ENCODE measurements around the gene HAVCR2. TPM values are rescaled to one million over a fixed set of nuclear protein-coding genes. Genes with fewer than 3 reads are reported as not detected.

Gene HAVCR2
- total and polyA plus RNA-seq, 10 of the 15 experiments (the other 5 are each of a cell fraction or from before 2014, with no cell fraction given), result 5.2 to 7.5 (median 6.9) TPM

DNA sequence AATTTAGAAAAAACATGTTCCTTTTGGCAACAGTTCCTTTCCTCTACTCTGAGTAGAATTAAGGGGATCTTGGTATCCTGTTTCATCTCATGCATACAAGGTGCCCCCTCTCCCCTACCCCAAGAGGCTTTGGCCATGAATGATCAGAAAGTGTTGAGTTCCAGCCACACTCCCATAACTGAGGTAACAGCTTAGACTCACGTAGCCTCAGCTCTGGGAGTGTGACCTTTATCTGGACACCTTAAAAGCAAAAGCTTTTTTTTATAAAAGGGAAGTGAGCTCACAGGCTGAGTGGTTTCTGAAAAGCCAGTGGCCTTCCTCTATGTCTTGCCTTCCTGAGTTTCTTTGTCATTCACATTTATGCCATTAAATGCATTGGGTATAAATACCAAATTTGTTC, 900 bp upstream of the HAVCR2 start (continued):
- TF ChIP-seq CREB1 (IDR thresholded peaks at IDR 0.05; ENCODE audit: low read depth) (0 out of 2 replicates have a peak, but pooled peaks have one; percentile 57), NFIC (IDR thresholded peaks at IDR 0.05; ENCODE audit: low read depth, low read length) (peak; percentile 55; the same call in 1 of the 2 replicates), POLR2AphosphoS5 (IDR thresholded peaks at IDR 0.05; ENCODE audit: low read length) (0 out of 2 replicates have a peak, but pooled peaks have one; percentile 32), SPI1 (IDR thresholded peaks at IDR 0.05; ENCODE audit: borderline replicate concordance, insufficient read depth, low read depth, low read length) (peak; percentile 89), RAD21 (IDR thresholded peaks at IDR 0.05; ENCODE audit: insufficient read depth, low read depth, low read length) (0 out of 2 replicates have a peak, but pooled peaks have one; percentile 6), WRNIP1 (IDR thresholded peaks at IDR 0.05; ENCODE audit: borderline replicate concordance, low read depth, low read length) (peak; percentile 97; the same call in 1 of the 2 replicates), JUNB (IDR thresholded peaks at IDR 0.05) (peak; percentile 43; the same call in 1 of the 2 replicates), SMAD1 (IDR thresholded peaks at IDR 0.05; ENCODE audit: low read depth, partially characterized antibody) (peak; percentile 54), BCL11A (IDR thresholded peaks at IDR 0.05; ENCODE audit: low read depth, low read length) (peak; percentile 28; the same call in 1 of the 2 replicates), ZNF622 (IDR thresholded peaks at IDR 0.05) (no peak), RUNX3 (IDR thresholded peaks at IDR 0.05; ENCODE audit: low read length) (peak; percentile 60; the same call in 1 of the 2 replicates), POLR2AphosphoS2 (IDR thresholded peaks at IDR 0.05; ENCODE audit: low read depth, low read length) (no peak)
- TF ChIP-seq, protein P1, sequence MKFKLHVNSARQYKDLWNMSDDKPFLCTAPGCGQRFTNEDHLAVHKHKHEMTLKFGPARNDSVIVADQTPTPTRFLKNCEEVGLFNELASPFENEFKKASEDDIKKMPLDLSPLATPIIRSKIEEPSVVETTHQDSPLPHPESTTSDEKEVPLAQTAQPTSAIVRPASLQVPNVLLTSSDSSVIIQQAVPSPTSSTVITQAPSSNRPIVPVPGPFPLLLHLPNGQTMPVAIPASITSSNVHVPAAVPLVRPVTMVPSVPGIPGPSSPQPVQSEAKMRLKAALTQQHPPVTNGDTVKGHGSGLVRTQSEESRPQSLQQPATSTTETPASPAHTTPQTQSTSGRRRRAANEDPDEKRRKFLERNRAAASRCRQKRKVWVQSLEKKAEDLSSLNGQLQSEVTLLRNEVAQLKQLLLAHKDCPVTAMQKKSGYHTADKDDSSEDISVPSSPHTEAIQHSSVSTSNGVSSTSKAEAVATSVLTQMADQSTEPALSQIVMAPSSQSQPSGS (IDR thresholded peaks at IDR 0.05; ENCODE audit: low read length), result peak; percentile 64; the same call in 1 of the 2 replicates
- TF ChIP-seq, protein P2, sequence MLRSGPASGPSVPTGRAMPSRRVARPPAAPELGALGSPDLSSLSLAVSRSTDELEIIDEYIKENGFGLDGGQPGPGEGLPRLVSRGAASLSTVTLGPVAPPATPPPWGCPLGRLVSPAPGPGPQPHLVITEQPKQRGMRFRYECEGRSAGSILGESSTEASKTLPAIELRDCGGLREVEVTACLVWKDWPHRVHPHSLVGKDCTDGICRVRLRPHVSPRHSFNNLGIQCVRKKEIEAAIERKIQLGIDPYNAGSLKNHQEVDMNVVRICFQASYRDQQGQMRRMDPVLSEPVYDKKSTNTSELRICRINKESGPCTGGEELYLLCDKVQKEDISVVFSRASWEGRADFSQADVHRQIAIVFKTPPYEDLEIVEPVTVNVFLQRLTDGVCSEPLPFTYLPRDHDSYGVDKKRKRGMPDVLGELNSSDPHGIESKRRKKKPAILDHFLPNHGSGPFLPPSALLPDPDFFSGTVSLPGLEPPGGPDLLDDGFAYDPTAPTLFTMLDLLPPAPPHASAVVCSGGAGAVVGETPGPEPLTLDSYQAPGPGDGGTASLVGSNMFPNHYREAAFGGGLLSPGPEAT (IDR thresholded peaks at IDR 0.05; ENCODE audit: low read depth), result peak; percentile 37; the same call in 1 of the 2 replicates

Measured in GM12878 (cell line).